Measurements from ENCODE around the gene UBE2U. TPM values are rescaled to one million over a fixed set of nuclear protein-coding genes. Genes with fewer than 3 reads are reported as not detected.
A peak's percentile ranks its signal among the peaks of the same experiment; 100 is the strongest.

UBE2U gene
- total RNA-seq, result not detected
- long read RNA-seq, result 0 reads

DNA sequence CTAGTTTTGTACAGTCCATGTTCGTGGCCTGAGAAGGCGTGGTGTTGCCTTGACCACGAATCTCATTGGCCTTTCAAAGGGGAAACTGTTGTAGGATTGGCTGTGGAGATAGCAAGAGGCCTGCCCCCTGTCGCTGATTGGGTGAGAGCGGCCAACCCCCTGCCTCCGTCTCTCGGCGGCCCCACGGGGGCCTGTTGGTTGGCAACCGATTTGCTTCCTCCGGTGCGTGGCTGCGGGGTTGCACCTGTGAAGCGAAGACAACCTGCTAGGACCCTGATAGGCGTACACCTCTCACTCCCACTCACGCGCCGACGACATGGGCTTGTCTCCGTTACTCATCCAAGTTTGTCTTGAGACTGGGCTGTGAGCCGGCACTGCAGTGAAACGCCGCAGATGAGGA, at the start of gene UBE2U:
TSS of gene UBE2U (plus strand) at position 204 of the 400 bp plus-strand sequence. CDS start 428 bp downstream, outside the sequence.
- H3K9me3 ChIP-seq, result no peaks in the 10 kb centered on the region
- intact Hi-C loops (cut with DNase I), result no loop called here

DNA sequence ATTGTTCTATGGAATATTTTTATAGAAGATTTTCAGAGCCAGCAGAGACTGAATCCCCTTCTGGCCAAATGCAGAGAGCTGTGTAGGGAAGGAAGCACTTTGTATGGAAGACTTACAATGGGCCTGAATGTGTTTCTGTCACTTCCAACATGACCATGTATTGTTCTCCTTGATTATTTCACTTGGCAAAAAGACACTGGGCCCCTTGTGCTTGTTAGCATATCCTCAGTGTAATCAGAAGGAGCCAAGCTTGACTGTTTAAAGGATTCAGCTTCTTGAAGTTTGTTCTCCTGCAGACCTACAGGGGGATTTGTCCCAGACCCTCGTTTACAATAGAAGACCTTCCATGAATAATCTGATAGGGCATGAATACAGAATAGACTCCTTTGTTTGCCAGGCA, 48.1 kb upstream of the UBE2U start:
- Histone ChIP-seq H3K9me3 (no peaks in the 10 kb centered on the region), H3K27me3 (no peaks in the 10 kb centered on the region), H3K27ac (no peak overlapping the region), H3K4me3 (no peak overlapping the region), H3K4me1 (no peaks in the 10 kb centered on the region), H3K36me3 (no peaks in the 10 kb centered on the region)
- intact Hi-C loops (cut with DNase I), result no loop called here
- TF ChIP-seq, protein P1, sequence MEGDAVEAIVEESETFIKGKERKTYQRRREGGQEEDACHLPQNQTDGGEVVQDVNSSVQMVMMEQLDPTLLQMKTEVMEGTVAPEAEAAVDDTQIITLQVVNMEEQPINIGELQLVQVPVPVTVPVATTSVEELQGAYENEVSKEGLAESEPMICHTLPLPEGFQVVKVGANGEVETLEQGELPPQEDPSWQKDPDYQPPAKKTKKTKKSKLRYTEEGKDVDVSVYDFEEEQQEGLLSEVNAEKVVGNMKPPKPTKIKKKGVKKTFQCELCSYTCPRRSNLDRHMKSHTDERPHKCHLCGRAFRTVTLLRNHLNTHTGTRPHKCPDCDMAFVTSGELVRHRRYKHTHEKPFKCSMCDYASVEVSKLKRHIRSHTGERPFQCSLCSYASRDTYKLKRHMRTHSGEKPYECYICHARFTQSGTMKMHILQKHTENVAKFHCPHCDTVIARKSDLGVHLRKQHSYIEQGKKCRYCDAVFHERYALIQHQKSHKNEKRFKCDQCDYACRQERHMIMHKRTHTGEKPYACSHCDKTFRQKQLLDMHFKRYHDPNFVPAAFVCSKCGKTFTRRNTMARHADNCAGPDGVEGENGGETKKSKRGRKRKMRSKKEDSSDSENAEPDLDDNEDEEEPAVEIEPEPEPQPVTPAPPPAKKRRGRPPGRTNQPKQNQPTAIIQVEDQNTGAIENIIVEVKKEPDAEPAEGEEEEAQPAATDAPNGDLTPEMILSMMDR (IDR thresholded peaks at IDR 0.05), result no peak
- DNase-seq, result no peak
- no peak for ATAC-seq

More for the DNA sequence above, at the start of gene UBE2U:
- ATAC-seq (no peak), DNase-seq (no peak)
- H3K36me3 ChIP-seq, result no peaks in the 10 kb centered on the region
- no peak within 1 kb of the TSS for H3K4me3 ChIP-seq
- H3K4me1 ChIP-seq, result no peaks in the 10 kb centered on the region
- TF ChIP-seq, protein P1 (IDR thresholded peaks at IDR 0.05), result no peak
- H3K27me3 ChIP-seq, result no peaks in the 10 kb centered on the region
- no peak within 1 kb of the TSS for H3K27ac ChIP-seq

DNA sequence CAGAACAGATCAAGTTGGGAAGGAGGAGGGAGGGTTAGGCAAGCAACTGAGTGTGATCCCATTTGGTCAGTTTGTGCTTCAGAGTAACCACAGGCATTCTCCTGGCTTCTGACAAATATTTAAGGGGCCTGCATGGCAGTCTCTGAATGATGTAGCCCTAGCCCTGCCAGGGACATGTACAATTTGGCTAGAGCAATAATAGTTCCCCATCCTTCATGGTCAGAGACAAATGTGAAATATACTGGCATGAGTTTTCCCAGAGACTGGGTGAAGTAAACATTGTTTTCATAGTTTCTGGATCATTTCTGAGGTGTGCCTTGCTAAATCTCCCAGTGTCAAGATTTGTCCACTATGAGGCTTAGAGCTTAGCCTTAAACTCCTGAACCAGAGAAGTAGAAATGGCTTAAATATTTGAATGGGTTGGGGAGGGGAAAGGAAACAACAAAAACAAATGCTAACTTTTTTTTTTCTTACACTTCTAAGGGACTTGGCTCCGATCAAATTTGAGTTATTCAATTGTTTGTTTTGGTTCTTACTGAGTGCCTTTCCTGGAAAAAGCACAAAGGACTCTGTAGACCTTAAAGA, 42.0 kb upstream of the UBE2U start:
- Histone ChIP-seq H3K4me1 (peaks cover 15% of the 10 kb centered on the region), H3K9me3 (no peaks in the 10 kb centered on the region)
- ATAC-seq, result peak; percentile 75

DNA sequence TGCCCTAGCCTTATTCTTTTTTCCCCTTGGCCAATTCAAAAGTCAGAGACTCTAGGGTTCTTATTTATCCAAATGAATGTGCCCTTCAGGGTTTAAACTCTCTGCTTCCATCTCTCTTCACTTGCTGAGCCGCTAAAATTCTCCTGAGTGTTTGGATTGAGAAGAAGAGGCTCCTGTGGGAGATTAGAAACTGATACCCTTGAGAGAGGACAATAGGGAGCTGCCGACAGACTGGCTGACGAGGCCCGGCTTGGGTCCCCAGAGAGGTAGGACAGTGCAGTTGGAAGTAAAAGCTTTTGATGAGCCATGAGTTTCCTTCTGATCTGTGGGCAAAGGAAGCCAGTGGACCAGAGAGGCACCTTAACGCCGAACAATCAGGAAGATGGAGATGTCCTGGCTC, 41.3 kb upstream of the UBE2U start:
- TF ChIP-seq, protein P1 (IDR thresholded peaks at IDR 0.05), result no peak

More for the DNA sequence above, 42.0 kb upstream of the UBE2U start:
- no peak overlapping the region for H3K4me3 ChIP-seq
- H3K27ac ChIP-seq, result no peak overlapping the region
- no peak for DNase-seq
- H3K36me3 ChIP-seq, result no peaks in the 10 kb centered on the region
- TF ChIP-seq, protein P1 (IDR thresholded peaks at IDR 0.05), result no peak
- intact Hi-C loops (cut with DNase I), result no loop called here
- H3K27me3 ChIP-seq, result no peaks in the 10 kb centered on the region

DNA sequence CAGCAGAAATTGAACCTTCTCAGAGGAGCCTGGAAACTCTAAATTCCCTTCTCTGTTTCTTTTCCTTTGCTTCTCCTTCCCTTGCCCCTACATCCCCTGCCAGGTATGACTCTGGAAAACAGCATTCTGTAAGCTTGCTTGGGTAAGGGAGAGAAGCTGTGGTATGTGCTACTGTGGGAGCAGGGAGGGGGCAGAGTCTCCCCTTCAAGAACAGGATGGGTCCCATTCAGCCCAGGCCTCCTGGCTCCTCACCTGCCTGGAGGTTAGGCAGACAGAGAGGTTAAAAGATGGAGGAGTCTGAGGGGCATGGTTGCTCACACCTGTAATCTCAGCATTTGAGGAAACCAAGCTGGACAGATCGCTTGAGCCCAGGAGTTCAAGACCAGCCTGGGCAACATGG, 40.6 kb upstream of the UBE2U start:
- no peaks in the 10 kb centered on the region for H3K9me3 ChIP-seq
- intact Hi-C loops (cut with DNase I), result no loop called here
- H3K27me3 ChIP-seq, result no peaks in the 10 kb centered on the region
- H3K36me3 ChIP-seq, result no peaks in the 10 kb centered on the region
- TF ChIP-seq, protein P1 (IDR thresholded peaks at IDR 0.05), result no peak
- H3K4me1 ChIP-seq, result peaks cover 15% of the 10 kb centered on the region
- no peak overlapping the region for H3K27ac ChIP-seq
- no peak for ATAC-seq
- no peak overlapping the region for H3K4me3 ChIP-seq
- DNase-seq, result no peak

More for the DNA sequence above, 41.3 kb upstream of the UBE2U start:
- intact Hi-C loops (cut with DNase I), result no loop called here
- no peaks in the 10 kb centered on the region for H3K9me3 ChIP-seq
- no peak overlapping the region for H3K4me3 ChIP-seq
- ATAC-seq, result no peak
- DNase-seq, result no peak
- H3K27me3 ChIP-seq, result no peaks in the 10 kb centered on the region
- no peak overlapping the region for H3K27ac ChIP-seq
- H3K4me1 ChIP-seq, result peaks cover 15% of the 10 kb centered on the region
- H3K36me3 ChIP-seq, result no peaks in the 10 kb centered on the region

DNA sequence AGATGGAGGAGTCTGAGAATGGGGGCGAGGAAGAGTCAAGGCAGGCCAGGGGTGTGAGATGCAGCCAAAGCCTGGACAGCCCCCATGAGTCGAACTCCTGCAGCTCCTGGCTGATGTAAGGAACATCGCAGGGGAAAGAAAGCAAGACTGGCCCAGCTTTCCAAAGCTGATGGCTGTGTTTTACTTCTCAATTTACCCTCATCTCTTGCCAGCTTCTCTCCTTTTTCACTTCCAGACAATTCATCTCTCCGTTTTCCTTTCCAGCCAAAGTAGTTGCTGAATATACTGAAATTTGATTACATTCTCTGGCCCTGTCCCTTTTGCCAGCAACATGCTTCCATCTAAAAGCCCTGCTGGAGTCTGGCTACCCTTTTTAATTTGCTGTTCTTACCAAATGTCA, 40.0 kb upstream of the UBE2U start:
- Histone ChIP-seq H3K27me3 (no peaks in the 10 kb centered on the region), H3K27ac (no peak overlapping the region), H3K36me3 (no peaks in the 10 kb centered on the region), H3K4me3 (no peak overlapping the region), H3K4me1 (peaks cover 15% of the 10 kb centered on the region), H3K9me3 (no peaks in the 10 kb centered on the region)
- no peak for ATAC-seq
- intact Hi-C loops (cut with DNase I), result no loop called here
- no peak for DNase-seq
- TF ChIP-seq, protein P1 (IDR thresholded peaks at IDR 0.05), result no peak

All from upper lobe of right lung (tissue), 1 donor.